ENCODE data around the gene PDGFD. TPM values are rescaled to one million over a fixed set of nuclear protein-coding genes. Genes with fewer than 3 reads are reported as not detected.

Gene PDGFD
- total and polyA plus RNA-seq, 4 experiments from 2014 or later = 0.10 TPM; not detected in 3

DNA sequence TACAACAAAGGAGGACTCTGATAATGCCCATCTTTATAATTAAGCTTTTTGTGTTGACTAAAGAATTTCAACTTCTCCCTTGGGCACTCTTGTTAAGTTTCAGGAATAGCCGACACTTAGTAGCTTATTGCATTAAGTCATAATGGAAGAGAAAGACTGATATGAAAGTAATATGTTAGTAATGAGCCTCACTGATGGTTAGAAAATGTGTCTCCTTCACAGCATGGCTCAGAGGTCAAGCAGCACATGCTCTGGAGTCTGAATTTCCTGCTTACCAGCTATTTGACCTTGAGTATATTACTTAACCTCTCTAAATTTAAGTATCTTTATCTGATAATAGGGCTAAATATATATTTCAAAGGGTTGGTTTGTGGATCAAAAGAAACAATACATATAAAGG lies 39.0 kb downstream of the PDGFD start:
- CTCF ChIA-PET (ENCODE audit: partially characterized antibody) = no interaction called here
- Mint-ChIP-seq H3K27ac (no peak overlapping the region), H3K4me3 (no peak overlapping the region), H3K36me3 (no peaks in the 10 kb centered on the region), H3K4me1 (no peaks in the 10 kb centered on the region), H3K27me3 (no peaks in the 10 kb centered on the region), H3K9me3 (no peaks in the 10 kb centered on the region)
- no peaks in the 10 kb centered on the region for H3K36me3 ChIP-seq (ENCODE audit: insufficient read depth, low read length)
- POLR2A ChIA-PET (ENCODE audit: partially characterized antibody) = no interaction called here
- no peak overlapping the region for H3K27ac ChIP-seq (ENCODE audit: low read depth, low read length)
- H3K9me3 ChIP-seq (ENCODE audit: control insufficient read depth in 1 of 2, low read length in 2 of 2) = no peaks in the 10 kb centered on the region
- H3K27me3 ChIP-seq (ENCODE audit: insufficient read depth, low read length) = no peaks in the 10 kb centered on the region
- no peak for DNase-seq
- H3K4me3 ChIP-seq (ENCODE audit: low read length in 2 of 2) = no peak overlapping the region
- intact Hi-C loops (cut with micrococcal nuclease) = no loop called here
- H3K4me1 ChIP-seq (ENCODE audit: insufficient read depth, low read length) = no peaks in the 10 kb centered on the region

DNA sequence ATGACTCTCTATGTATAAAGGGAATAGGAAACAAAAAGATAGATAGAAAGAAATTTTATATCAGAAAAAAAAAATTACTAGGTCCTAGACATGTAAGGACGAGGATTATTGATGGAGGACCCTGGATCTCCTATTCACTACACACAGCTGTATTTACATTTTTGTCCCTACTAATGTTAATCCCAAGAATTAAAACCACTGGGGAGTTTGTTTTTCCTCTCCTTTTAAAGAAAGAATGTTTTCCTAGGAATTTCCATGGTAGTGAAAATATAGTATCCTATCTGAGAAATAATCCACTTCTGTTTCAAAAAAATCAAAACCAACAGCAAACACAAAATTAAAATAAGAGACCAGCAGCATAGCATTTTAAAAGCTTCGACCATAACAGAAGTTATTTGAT lies 41.1 kb downstream of the PDGFD start:
- Mint-ChIP-seq H3K4me3 (no peak overlapping the region), H3K27ac (no peak overlapping the region), H3K27me3 (no peaks in the 10 kb centered on the region), H3K4me1 (no peaks in the 10 kb centered on the region), H3K9me3 (no peaks in the 10 kb centered on the region), H3K36me3 (no peaks in the 10 kb centered on the region)
- H3K4me1 ChIP-seq (ENCODE audit: insufficient read depth, low read length) = no peaks in the 10 kb centered on the region
- H3K36me3 ChIP-seq (ENCODE audit: insufficient read depth, low read length) = no peaks in the 10 kb centered on the region
- CTCF ChIA-PET (ENCODE audit: partially characterized antibody) = no interaction called here
- no peaks in the 10 kb centered on the region for H3K9me3 ChIP-seq (ENCODE audit: control insufficient read depth in 1 of 2, low read length in 2 of 2)
- no peaks in the 10 kb centered on the region for H3K27me3 ChIP-seq (ENCODE audit: insufficient read depth, low read length)
- POLR2A ChIA-PET (ENCODE audit: partially characterized antibody) = no interaction called here
- H3K4me3 ChIP-seq (ENCODE audit: low read length in 2 of 2) = no peak overlapping the region
- intact Hi-C loops (cut with micrococcal nuclease) = no loop called here
- DNase-seq = no peak
- H3K27ac ChIP-seq (ENCODE audit: low read depth, low read length) = no peak overlapping the region

DNA sequence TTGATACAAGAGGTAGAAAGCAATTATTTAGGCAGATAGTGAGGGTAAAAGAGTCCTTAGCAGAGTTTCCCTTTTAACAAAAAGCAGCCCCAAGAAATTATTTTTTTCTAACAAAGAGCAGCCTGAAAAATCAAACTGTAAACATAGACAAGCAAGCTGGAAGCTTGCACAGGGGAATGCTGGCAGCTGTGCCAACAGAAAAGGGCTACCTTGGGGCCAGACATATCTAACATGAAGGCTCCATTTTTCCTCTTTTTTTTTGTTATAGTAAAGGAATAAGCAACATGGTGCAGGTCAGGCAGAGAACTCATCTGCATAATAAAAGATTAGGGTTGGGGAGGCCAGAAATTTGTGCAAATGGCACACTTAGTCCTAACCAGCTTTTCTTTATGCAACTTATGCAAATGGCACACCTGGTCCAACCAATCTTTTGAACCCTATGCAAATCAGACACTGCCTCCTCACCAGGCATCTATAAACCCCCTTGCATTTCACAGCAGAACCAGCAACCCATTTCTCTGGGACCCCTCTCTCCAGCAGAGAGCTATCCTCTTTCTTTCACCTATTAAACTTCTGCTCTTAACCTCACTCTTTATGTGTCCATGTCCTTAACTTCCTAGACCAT lies 41.8 kb downstream of the PDGFD start:
- intact Hi-C loops (cut with micrococcal nuclease) = no loop called here

DNA sequence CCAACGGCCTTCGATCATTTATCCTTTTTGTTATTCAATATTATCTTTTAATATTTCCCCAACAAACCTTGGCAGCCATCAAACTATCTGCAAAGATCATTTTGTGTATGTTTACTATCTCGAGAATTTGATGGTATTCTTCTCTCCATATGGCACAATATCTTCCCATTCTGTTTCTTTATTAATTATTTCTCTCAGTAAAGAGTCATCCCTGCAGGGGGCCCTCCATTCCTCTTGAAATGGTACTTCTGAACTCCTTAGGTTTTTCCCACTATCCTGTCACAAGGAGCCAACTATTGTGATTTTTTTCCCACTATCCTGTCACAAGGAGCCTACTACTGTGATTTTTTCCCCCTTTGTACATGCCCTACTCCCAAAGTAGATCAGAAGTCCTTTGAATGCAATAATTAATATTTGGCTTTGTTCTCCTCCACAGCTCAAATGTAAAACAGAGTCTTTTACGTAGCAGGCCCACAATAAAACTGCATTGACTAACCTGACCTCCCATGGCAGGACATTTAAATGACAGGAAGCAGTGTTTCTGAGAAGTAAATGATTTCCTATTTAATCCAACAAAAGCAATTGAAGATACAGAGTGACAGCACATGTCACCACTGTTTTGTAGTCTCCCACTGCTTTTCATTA lies 43.3 kb downstream of the PDGFD start:
- Mint-ChIP-seq H3K4me3 (no peak overlapping the region), H3K27me3 (no peaks in the 10 kb centered on the region), H3K9me3 (peaks cover 0 to 7% (median 0%) of the 10 kb centered on the region in 8 donors), H3K4me1 (no peaks in the 10 kb centered on the region), H3K27ac (peak overlapping the region in 1 of 7 donors; percentile 47), H3K36me3 (no peaks in the 10 kb centered on the region)
- CTCF ChIA-PET (ENCODE audit: partially characterized antibody) = no interaction called here
- Histone ChIP-seq H3K9me3 (ENCODE audit: control insufficient read depth in 1 of 2, low read length in 2 of 2) (no peaks in the 10 kb centered on the region), H3K27ac (ENCODE audit: low read depth, low read length) (no peak overlapping the region), H3K4me3 (ENCODE audit: low read length in 2 of 2) (no peak overlapping the region), H3K27me3 (ENCODE audit: insufficient read depth, low read length) (no peaks in the 10 kb centered on the region), H3K4me1 (ENCODE audit: insufficient read depth, low read length) (no peaks in the 10 kb centered on the region), H3K36me3 (ENCODE audit: insufficient read depth, low read length) (no peaks in the 10 kb centered on the region)
- POLR2A ChIA-PET (ENCODE audit: partially characterized antibody) = no interaction called here
- DNase-seq = no peak
- intact Hi-C loops (cut with micrococcal nuclease) = no loop called here

More for the DNA sequence above, 41.8 kb downstream of the PDGFD start:
- ChIA-PET POLR2A (ENCODE audit: partially characterized antibody) (no interaction called here), CTCF (ENCODE audit: partially characterized antibody) (no interaction called here)
- no peak overlapping the region for H3K4me3 ChIP-seq (ENCODE audit: low read length in 2 of 2)
- Mint-ChIP-seq H3K27me3 (no peaks in the 10 kb centered on the region), H3K4me3 (no peak overlapping the region), H3K9me3 (peaks cover 0 to under 1% (median 0%) of the 10 kb centered on the region in 8 donors), H3K36me3 (no peaks in the 10 kb centered on the region), H3K4me1 (no peaks in the 10 kb centered on the region), H3K27ac (no peak overlapping the region)
- H3K4me1 ChIP-seq (ENCODE audit: insufficient read depth, low read length) = no peaks in the 10 kb centered on the region
- no peak overlapping the region for H3K27ac ChIP-seq (ENCODE audit: low read depth, low read length)
- H3K36me3 ChIP-seq (ENCODE audit: insufficient read depth, low read length) = no peaks in the 10 kb centered on the region
- no peaks in the 10 kb centered on the region for H3K27me3 ChIP-seq (ENCODE audit: insufficient read depth, low read length)
- DNase-seq = no peak
- no peaks in the 10 kb centered on the region for H3K9me3 ChIP-seq (ENCODE audit: control insufficient read depth in 1 of 2, low read length in 2 of 2)

DNA sequence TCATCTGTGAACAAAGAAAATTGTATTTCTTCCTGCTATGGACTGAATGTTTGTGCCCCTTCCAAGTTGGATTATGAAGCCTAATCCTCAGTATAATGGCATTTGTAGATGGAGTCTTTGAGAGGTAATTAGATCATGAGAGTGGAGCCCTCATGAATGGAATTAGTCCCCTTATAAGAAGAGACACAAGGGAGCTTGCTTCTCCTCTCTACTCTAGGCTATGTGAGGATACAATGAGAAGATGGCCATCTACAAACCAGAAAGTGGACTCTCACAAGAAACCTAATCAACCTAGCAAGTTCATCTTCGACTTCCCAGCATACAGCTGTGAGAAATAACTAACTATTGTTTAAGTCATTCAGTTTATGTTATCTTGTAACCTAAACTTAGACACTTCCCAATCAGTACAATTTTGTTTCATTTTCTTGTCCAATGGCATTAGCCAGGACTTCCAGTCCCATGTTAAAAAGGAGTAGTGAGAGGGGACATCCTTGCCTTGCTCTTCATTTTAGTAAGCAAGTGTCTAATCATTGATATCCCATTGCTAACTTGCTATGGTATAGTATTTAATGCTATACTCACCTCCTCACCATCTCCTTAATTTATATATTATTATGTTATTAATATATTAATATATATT lies 45.7 kb downstream of the PDGFD start:
- Histone ChIP-seq H3K27ac (ENCODE audit: low read depth, low read length) (no peak overlapping the region), H3K27me3 (ENCODE audit: insufficient read depth, low read length) (no peaks in the 10 kb centered on the region), H3K4me1 (ENCODE audit: insufficient read depth, low read length) (no peaks in the 10 kb centered on the region), H3K36me3 (ENCODE audit: insufficient read depth, low read length) (no peaks in the 10 kb centered on the region), H3K9me3 (ENCODE audit: control insufficient read depth in 1 of 2, low read length in 2 of 2) (no peaks in the 10 kb centered on the region), H3K4me3 (ENCODE audit: low read length in 2 of 2) (no peak overlapping the region)
- Mint-ChIP-seq H3K27me3 (no peaks in the 10 kb centered on the region), H3K27ac (no peak overlapping the region), H3K4me1 (no peaks in the 10 kb centered on the region), H3K4me3 (no peak overlapping the region), H3K36me3 (no peaks in the 10 kb centered on the region), H3K9me3 (peaks cover 0 to 7% (median 2%) of the 10 kb centered on the region in 8 donors)
- POLR2A ChIA-PET (ENCODE audit: partially characterized antibody) = no interaction called here
- intact Hi-C loops (cut with micrococcal nuclease) = no loop called here
- CTCF ChIA-PET (ENCODE audit: partially characterized antibody) = no interaction called here
- no peak for DNase-seq

DNA sequence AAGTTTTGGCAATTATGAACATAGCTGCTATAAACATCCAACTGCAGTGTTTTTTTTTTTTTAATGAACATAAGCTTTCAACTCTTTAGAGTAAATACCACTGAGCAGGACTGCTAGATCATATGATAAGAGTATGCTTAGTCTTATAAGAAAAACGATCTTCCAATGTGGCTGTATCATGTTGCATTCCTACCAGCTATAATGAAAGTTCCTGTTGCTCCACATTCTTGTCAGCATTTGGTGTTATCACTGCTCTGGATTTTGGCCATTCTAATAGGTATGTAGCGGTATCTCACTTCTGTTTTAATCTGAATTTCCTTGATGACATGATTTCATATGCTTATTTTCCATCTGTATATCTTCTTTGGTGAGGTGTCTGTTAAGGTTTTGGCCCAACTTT lies 50.4 kb downstream of the PDGFD start:
- H3K27ac Mint-ChIP-seq = no peak overlapping the region
- no peaks in the 10 kb centered on the region for H3K27me3 Mint-ChIP-seq
- POLR2A ChIA-PET (ENCODE audit: partially characterized antibody) = no interaction called here
- Histone ChIP-seq H3K27me3 (ENCODE audit: insufficient read depth, low read length) (no peaks in the 10 kb centered on the region), H3K4me3 (ENCODE audit: low read length in 2 of 2) (no peak overlapping the region), H3K4me1 (ENCODE audit: insufficient read depth, low read length) (no peaks in the 10 kb centered on the region), H3K36me3 (ENCODE audit: insufficient read depth, low read length) (no peaks in the 10 kb centered on the region), H3K9me3 (ENCODE audit: control insufficient read depth in 1 of 2, low read length in 2 of 2) (no peaks in the 10 kb centered on the region), H3K27ac (ENCODE audit: low read depth, low read length) (no peak overlapping the region)
- CTCF ChIA-PET (ENCODE audit: partially characterized antibody) = no interaction called here
- DNase-seq = no peak
- no peak overlapping the region for H3K4me3 Mint-ChIP-seq
- no peaks in the 10 kb centered on the region for H3K36me3 Mint-ChIP-seq
- intact Hi-C loops (cut with micrococcal nuclease) = no loop called here
- H3K9me3 Mint-ChIP-seq = peaks cover 0 to 7% (median 2%) of the 10 kb centered on the region in 8 donors
- no peaks in the 10 kb centered on the region for H3K4me1 Mint-ChIP-seq

DNA sequence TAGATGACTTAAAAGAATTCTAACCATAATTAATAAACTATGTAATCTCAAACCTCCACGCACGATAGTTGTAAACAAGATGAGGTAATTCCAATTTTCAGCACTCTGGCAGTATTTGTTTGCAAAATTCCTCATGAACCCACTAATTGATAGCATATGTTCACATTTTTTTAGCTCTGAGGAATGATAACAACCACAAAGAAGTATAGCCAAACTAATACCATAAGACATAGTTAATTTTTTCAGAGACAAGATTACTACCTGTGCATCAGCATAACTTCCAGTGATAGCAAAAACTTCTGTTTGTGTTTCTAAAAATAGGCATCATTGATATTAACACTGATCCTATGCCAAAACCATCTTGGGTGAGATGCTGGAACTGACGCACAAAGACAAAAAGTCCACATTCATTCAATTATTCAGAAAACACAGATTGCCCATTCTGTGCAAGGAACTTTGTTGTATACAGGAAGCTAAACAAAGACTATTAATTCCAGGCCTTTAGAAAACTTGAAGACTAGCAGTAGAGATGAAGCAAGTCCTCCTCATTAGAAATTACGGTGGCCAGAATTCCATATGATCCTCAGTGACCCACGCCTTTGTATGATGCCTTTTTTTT lies 57.7 kb downstream of the PDGFD start:
- intact Hi-C loops (cut with micrococcal nuclease) = no loop called here
- no peak for DNase-seq
- ChIA-PET CTCF (ENCODE audit: partially characterized antibody) (no interaction called here), POLR2A (ENCODE audit: partially characterized antibody) (no interaction called here)
- Mint-ChIP-seq H3K4me1 (no peaks in the 10 kb centered on the region), H3K9me3 (peaks cover 0 to 3% (median under 1%) of the 10 kb centered on the region in 8 donors), H3K27ac (no peak overlapping the region), H3K4me3 (no peak overlapping the region), H3K36me3 (no peaks in the 10 kb centered on the region), H3K27me3 (no peaks in the 10 kb centered on the region)
- Histone ChIP-seq H3K27ac (ENCODE audit: low read depth, low read length) (no peak overlapping the region), H3K4me3 (ENCODE audit: low read length in 2 of 2) (no peak overlapping the region), H3K27me3 (ENCODE audit: insufficient read depth, low read length) (no peaks in the 10 kb centered on the region), H3K4me1 (ENCODE audit: insufficient read depth, low read length) (no peaks in the 10 kb centered on the region), H3K36me3 (ENCODE audit: insufficient read depth, low read length) (no peaks in the 10 kb centered on the region), H3K9me3 (ENCODE audit: control insufficient read depth in 1 of 2, low read length in 2 of 2) (no peaks in the 10 kb centered on the region)

Measured in CD4-positive, alpha-beta memory T cell (primary cell).